Measurements from ENCODE around the gene CERS6. TPM values are rescaled to one million over a fixed set of nuclear protein-coding genes. Genes with fewer than 3 reads are reported as not detected.

CERS6 gene
- total RNA-seq, 1 experiment from 2014 or later = 30.3 TPM

- no peak overlapping the region for H3K4me3 ChIP-seq (ENCODE audit: low read depth in 2 of 2, low read length in 2 of 2)
- no peaks in the 10 kb centered on the region for H3K4me1 ChIP-seq (ENCODE audit: control insufficient read depth, insufficient read depth, low read length)
- BruUV-seq (replicated peaks) = no TSS peak
- intact Hi-C loops (cut with micrococcal nuclease; ENCODE audit: unreplicated experiment) (no loop called here), in situ Hi-C loops (cut with HindIII; ENCODE audit: low pct_unique_long_range_greater_than_20kb, low sequenced_read_pairs) (no loop called here)
- ATAC-seq (no peak), DNase-seq (ENCODE audit: low read depth, low spot score) (no peak)
- no peaks in the 10 kb centered on the region for H3K27me3 ChIP-seq (ENCODE audit: control insufficient read depth, insufficient read depth, low read length)
- ChIA-PET CTCF (no interaction called here), POLR2A (no interaction called here)
- H3K36me3 ChIP-seq (ENCODE audit: control insufficient read depth, insufficient read depth, low read length) = no peaks in the 10 kb centered on the region
- H3K27ac ChIP-seq (ENCODE audit: low read length) = no peak overlapping the region
- H3K9me3 ChIP-seq (ENCODE audit: control insufficient read depth, insufficient read depth, low read depth, low read length) = no peaks in the 10 kb centered on the region
- TF ChIP-seq POLR2AphosphoS5 (IDR thresholded peaks at IDR 0.05; ENCODE audit: low read depth, low read length) = no peak
- no peak for TF ChIP-seq CTCF (IDR thresholded peaks at IDR 0.05)
- no peak for TF ChIP-seq REST (IDR thresholded peaks at IDR 0.05; ENCODE audit: insufficient read depth in 1 of 2, low read depth in 2 of 2, low read length in 1 of 2)
- no peak for TF ChIP-seq SIN3A (IDR thresholded peaks at IDR 0.05; ENCODE audit: borderline replicate concordance, insufficient read depth, low read depth, low read length)
- no peak for TF ChIP-seq TCF7L2 (IDR thresholded peaks at IDR 0.05; ENCODE audit: low read depth, low read length)
Measured at GRCh38 chr2:168622559-168622958, 166.5 kb downstream of the CERS6 start.

GRCh38 chr2:168624028-168624427 is 168.0 kb downstream of the CERS6 start:
- CTCF ChIA-PET = no interaction called here
- no peak for ATAC-seq

More at GRCh38 chr2:168624028-168624427, 168.0 kb downstream of the CERS6 start:
- Histone ChIP-seq H3K9me3 (ENCODE audit: control insufficient read depth, insufficient read depth, low read depth, low read length) (no peaks in the 10 kb centered on the region), H3K4me3 (ENCODE audit: low read depth in 2 of 2, low read length in 2 of 2) (no peak overlapping the region), H3K36me3 (ENCODE audit: control insufficient read depth, insufficient read depth, low read length) (no peaks in the 10 kb centered on the region), H3K27ac (ENCODE audit: low read length) (no peak overlapping the region), H3K27me3 (ENCODE audit: control insufficient read depth, insufficient read depth, low read length) (no peaks in the 10 kb centered on the region), H3K4me1 (ENCODE audit: control insufficient read depth, insufficient read depth, low read length) (no peaks in the 10 kb centered on the region)
- in situ Hi-C loops (cut with HindIII; ENCODE audit: low pct_unique_long_range_greater_than_20kb, low sequenced_read_pairs) (no loop called here), intact Hi-C loops (cut with micrococcal nuclease; ENCODE audit: unreplicated experiment) (no loop called here)
- no peak for DNase-seq (ENCODE audit: low read depth, low spot score)
- TF ChIP-seq CTCF (IDR thresholded peaks at IDR 0.05) (no peak), POLR2AphosphoS5 (IDR thresholded peaks at IDR 0.05; ENCODE audit: low read depth, low read length) (no peak), REST (IDR thresholded peaks at IDR 0.05; ENCODE audit: insufficient read depth in 1 of 2, low read depth in 2 of 2, low read length in 1 of 2) (no peak), SIN3A (IDR thresholded peaks at IDR 0.05; ENCODE audit: borderline replicate concordance, insufficient read depth, low read depth, low read length) (no peak), TCF7L2 (IDR thresholded peaks at IDR 0.05; ENCODE audit: low read depth, low read length) (no peak)
- POLR2A ChIA-PET = interaction anchor here (0.5 kb wide), 1 partner anchor 278 kb away, joined by 3 read pairs; no protein-coding TSS in a partner anchor
- no TSS peak for BruUV-seq (replicated peaks)
